Keratinocyte (primary cell): ENCODE measurements around the gene NAA80. TPM values are rescaled to one million over a fixed set of nuclear protein-coding genes. Genes with fewer than 3 reads are reported as not detected.

Experiments
- DNase-seq: peaks from one replicate; pipeline ENCODE4 v3.0.0-alpha.2; 2011; ENCODE audit warnings: low read depth, missing footprints, low spot score
- FAIRE-seq: peaks from 2 replicates; lab custom pipeline; 2011; peaks lifted over from hg19 to GRCh38; lab: Jason Lieb, UNC
- H2AFZ ChIP-seq: 2 replicates; pipeline ENCODE4 v1.6.0; 2012; ENCODE audit warnings: low read length, control low read depth, inconsistent platforms; ENCODE audit not compliant: control insufficient read depth
- H3K27ac ChIP-seq: 2 replicates; pipeline ENCODE4 v1.5.1; 2011; ENCODE audit warnings: low read length; ENCODE audit not compliant: control insufficient read depth, insufficient read depth
- H3K27me3 ChIP-seq: 3 replicates; pipeline ENCODE4 v1.6.0; 2011; ENCODE audit warnings: low read length; ENCODE audit not compliant: control insufficient read depth, insufficient read depth; ENCODE audit errors: extremely low read depth
- H3K36me3 ChIP-seq, 2 experiments: 2 replicates in 1 of 2; 3 replicates in 1 of 2; pipeline ENCODE4 v1.5.1; 2011; ENCODE audit warnings: low read length in 2 of 2, mild to moderate bottlenecking in 1 of 2; ENCODE audit not compliant: control insufficient read depth in 2 of 2, insufficient read depth in 2 of 2; ENCODE audit errors: extremely low read depth in 1 of 2
- H3K4me1 ChIP-seq: 3 replicates; pipeline ENCODE4 v1.5.1; 2011; ENCODE audit warnings: low read length; ENCODE audit not compliant: control insufficient read depth, insufficient read depth; ENCODE audit errors: extremely low read depth
- H3K4me2 ChIP-seq: 3 replicates; pipeline ENCODE4 v1.6.0; 2011; ENCODE audit warnings: low read depth, low read length; ENCODE audit not compliant: control insufficient read depth, insufficient read depth; ENCODE audit errors: extremely low read depth
- H3K4me3 ChIP-seq, 3 experiments: fragments of 200-600 bp in 1 of 3; sonication (generic) in 1 of 3; 2 replicates in 2 of 3; 3 replicates in 1 of 3; pipeline ENCODE4 v1.5.1; 2011 to 2016; ENCODE audit warnings: low read length in 3 of 3, mild to moderate bottlenecking in 3 of 3, control low read depth in 2 of 3, inconsistent platforms in 1 of 3, low read depth in 1 of 3, mixed read lengths in 1 of 3, mixed run types in 1 of 3, moderate library complexity in 1 of 3; ENCODE audit not compliant: control insufficient read depth in 2 of 3, insufficient read depth in 2 of 3; ENCODE audit errors: extremely low read depth in 1 of 3
- H3K79me2 ChIP-seq: 2 replicates; pipeline ENCODE4 v1.6.0; 2012; ENCODE audit warnings: low read length; ENCODE audit not compliant: control insufficient read depth, insufficient read depth
- H3K9ac ChIP-seq: 3 replicates; pipeline ENCODE4 v1.6.0; 2011; ENCODE audit warnings: low read length; ENCODE audit not compliant: control insufficient read depth, insufficient read depth; ENCODE audit errors: extremely low read depth
- H3K9me1 ChIP-seq: 3 replicates; pipeline ENCODE4 v1.6.0; 2011; ENCODE audit warnings: low read length; ENCODE audit not compliant: control insufficient read depth, insufficient read depth; ENCODE audit errors: extremely low read depth
- H3K9me3 ChIP-seq: 2 replicates; pipeline ENCODE4 v1.5.1; 2012; ENCODE audit warnings: low read depth, low read length; ENCODE audit not compliant: control insufficient read depth
- H4K20me1 ChIP-seq: 3 replicates; pipeline ENCODE4 v1.6.0; 2011; ENCODE audit warnings: low read length; ENCODE audit not compliant: control insufficient read depth, insufficient read depth; ENCODE audit errors: extremely low read depth
- CTCF ChIP-seq, 3 experiments: IDR thresholded peaks in 1 of 3; conservative IDR thresholded peaks in 1 of 3; optimal IDR thresholded peaks in 1 of 3; 2 replicates in 2 of 3; 3 replicates in 1 of 3; pipeline versions ENCODE3 to v1.5.1; 2011; ENCODE audit warnings: low read length in 3 of 3, mild to moderate bottlenecking in 3 of 3, moderate library complexity in 2 of 3, control low read depth in 1 of 3, inconsistent platforms in 1 of 3; ENCODE audit not compliant: insufficient read depth in 2 of 3; ENCODE audit errors: extremely low read depth in 1 of 3
- EZH2 ChIP-seq: IDR thresholded peaks from one replicate; pipeline ENCODE4 v1.6.1; 2012; ENCODE audit warnings: inconsistent platforms, mild to moderate bottlenecking, low read length, moderate library complexity
- dilution Hi-C: fragments of 300-500 bp; cut with MboI; formaldehyde crosslinking; loops from one replicate; pipeline ENCODE4 v1.7.0; 2020; ENCODE audit warnings: low sequenced_read_pairs; ENCODE audit not compliant: extremely low pct_ligation_motif_present
- polyA plus RNA-seq, 5 experiments: library from polyadenylated mRNA; depleted of rRNA in 3 of 5; stranded (reverse) in 3 of 5; stranded (forward) in 1 of 5; unstranded in 1 of 5; fragments of >200 nt; gene quantifications; 1 replicate in 1 of 5; 2 replicates in 3 of 5; 3 replicates in 1 of 5; pipeline versions ENCODE4 v1.2.1 to v1.2.3, GENCODE V29; 2011 to 2012; ENCODE audit warnings: missing spikeins in 2 of 5, low read depth in 1 of 5, low replicate concordance in 1 of 5

Gene NAA80
- polyA plus RNA-seq, 1 donor (not counting 4 experiments of a cell fraction or from before 2014, with no cell fraction given) = 6.1 TPM

- Histone ChIP-seq H3K36me3 (peaks cover 42% of the 10 kb centered on the region in 2 experiments), H2AFZ (no peak overlapping the region), H3K4me2 (no peak overlapping the region), H3K27me3 (no peaks in the 10 kb centered on the region), H3K9me3 (no peaks in the 10 kb centered on the region), H3K79me2 (peaks cover 29% of the 10 kb centered on the region), H3K9ac (no peak overlapping the region), H4K20me1 (no peaks in the 10 kb centered on the region), H3K4me3 (no peak overlapping the region), H3K4me1 (peaks cover 12% of the 10 kb centered on the region), H3K9me1 (no peaks in the 10 kb centered on the region), H3K27ac (no peak overlapping the region)
- dilution Hi-C loops = no loop called here
- no peak for DNase-seq
- TF ChIP-seq CTCF (optimal IDR thresholded peaks at IDR 0.05 in 1 of 3, IDR thresholded peaks at IDR 0.05 in 1 of 3, conservative IDR thresholded peaks at IDR 0.05 in 1 of 3; ENCODE audit: extremely low read depth in 1 of 3, insufficient read depth in 2 of 3, low read length in 3 of 3) (no peak), EZH2 (no peak)
- FAIRE-seq = no peak
Measured at GRCh38 chr3:50289130-50289529, 10.1 kb downstream of the NAA80 start.

GRCh38 chr3:50288387-50289007, 10.7 kb downstream of the NAA80 start:
- H4K20me1 ChIP-seq = no peaks in the 10 kb centered on the region
- peaks cover 42% of the 10 kb centered on the region in 2 experiments for H3K36me3 ChIP-seq
- peaks cover 12% of the 10 kb centered on the region for H3K4me1 ChIP-seq
- no peak overlapping the region for H2AFZ ChIP-seq
- no peaks in the 10 kb centered on the region for H3K9me3 ChIP-seq
- no peak overlapping the region for H3K27ac ChIP-seq
- H3K9me1 ChIP-seq = no peaks in the 10 kb centered on the region
- H3K4me2 ChIP-seq = no peak overlapping the region
- DNase-seq (no peak), FAIRE-seq (no peak)
- H3K9ac ChIP-seq = no peak overlapping the region
- TF ChIP-seq CTCF (optimal IDR thresholded peaks at IDR 0.05 in 1 of 3, IDR thresholded peaks at IDR 0.05 in 1 of 3, conservative IDR thresholded peaks at IDR 0.05 in 1 of 3; ENCODE audit: extremely low read depth in 1 of 3, insufficient read depth in 2 of 3, low read length in 3 of 3) (no peak), EZH2 (no peak)
- peaks cover 29% of the 10 kb centered on the region for H3K79me2 ChIP-seq
- dilution Hi-C loops = no loop called here
- no peak overlapping the region for H3K4me3 ChIP-seq
- no peaks in the 10 kb centered on the region for H3K27me3 ChIP-seq
